Vagina (tissue), 2 donors: ENCODE data around the gene CTU1. TPM values are rescaled to one million over a fixed set of nuclear protein-coding genes. Genes with fewer than 3 reads are reported as not detected.

Source experiments
- DNase-seq, 2 donors: peaks; one replicate each; pipeline ENCODE4 v3.0.0-alpha.2; 2017; ENCODE audit errors: extremely low spot score in 2 of 2
- H3K27ac ChIP-seq: fragments of 200-600 bp; sonication (generic); one replicate; pipeline ENCODE4 v1.5.1; 2019
- H3K27me3 ChIP-seq: fragments of 200-600 bp; sonication (generic); one replicate; pipeline ENCODE4 v1.5.1; 2019
- H3K36me3 ChIP-seq, 2 donors: fragments of 200-600 bp; sonication (generic); one replicate each; pipeline ENCODE4 v1.5.1; 2017 to 2019
- H3K4me1 ChIP-seq: fragments of 200-600 bp; sonication (generic); one replicate; pipeline ENCODE4 v1.5.1; 2019
- H3K4me3 ChIP-seq, 2 donors: fragments of 200-600 bp; sonication (generic); 1 replicate in 1 of 2; 2 replicates in 1 of 2; pipeline ENCODE4 v1.5.1; 2016 to 2019
- H3K9me3 ChIP-seq: fragments of 200-600 bp; sonication (generic); one replicate; pipeline ENCODE4 v1.5.1; 2019
- POLR2A ChIP-seq, 2 donors: fragments of 450-650 bp; IDR thresholded peaks; one replicate each; pipeline ENCODE4 v1.6.1; 2017; ENCODE audit warnings: antibody characterized with exemption in 2 of 2, mild to moderate bottlenecking in 2 of 2, moderate library complexity in 2 of 2
- POLR2AphosphoS5 ChIP-seq, 2 donors: sonication (generic); formaldehyde crosslinking; IDR thresholded peaks; one replicate each; pipeline ENCODE4 v1.9.0; 2017; ENCODE audit warnings: antibody characterized with exemption in 2 of 2, mild to moderate bottlenecking in 2 of 2, low read depth in 1 of 2; ENCODE audit not compliant: insufficient read depth in 1 of 2
- intact Hi-C: fragments of 100-400 bp; cut with DNase I; formaldehyde crosslinking; loops from one replicate; pipeline ENCODE4 v1.15.1; 2023
- total RNA-seq: library from RNA; depleted of rRNA; stranded (reverse); fragments of >200 nt; gene quantifications from one replicate; pipeline ENCODE4 v1.2.3, GENCODE V29; 2016
- TF ChIP-seq, protein P1 (sequence below), 3 experiments: fragments of 450-650 bp in 2 of 3; fragments of 200-600 bp in 1 of 3; sonication (generic) in 1 of 3; IDR thresholded peaks; one replicate each; pipeline ENCODE4 v1.5.1; 2017 to 2019; ENCODE audit warnings: antibody characterized with exemption in 3 of 3, mild to moderate bottlenecking in 2 of 3, moderate library complexity in 2 of 3

CTU1 gene
- total RNA-seq, 1 donor from 2014 or later, result 8.8 TPM

DNA sequence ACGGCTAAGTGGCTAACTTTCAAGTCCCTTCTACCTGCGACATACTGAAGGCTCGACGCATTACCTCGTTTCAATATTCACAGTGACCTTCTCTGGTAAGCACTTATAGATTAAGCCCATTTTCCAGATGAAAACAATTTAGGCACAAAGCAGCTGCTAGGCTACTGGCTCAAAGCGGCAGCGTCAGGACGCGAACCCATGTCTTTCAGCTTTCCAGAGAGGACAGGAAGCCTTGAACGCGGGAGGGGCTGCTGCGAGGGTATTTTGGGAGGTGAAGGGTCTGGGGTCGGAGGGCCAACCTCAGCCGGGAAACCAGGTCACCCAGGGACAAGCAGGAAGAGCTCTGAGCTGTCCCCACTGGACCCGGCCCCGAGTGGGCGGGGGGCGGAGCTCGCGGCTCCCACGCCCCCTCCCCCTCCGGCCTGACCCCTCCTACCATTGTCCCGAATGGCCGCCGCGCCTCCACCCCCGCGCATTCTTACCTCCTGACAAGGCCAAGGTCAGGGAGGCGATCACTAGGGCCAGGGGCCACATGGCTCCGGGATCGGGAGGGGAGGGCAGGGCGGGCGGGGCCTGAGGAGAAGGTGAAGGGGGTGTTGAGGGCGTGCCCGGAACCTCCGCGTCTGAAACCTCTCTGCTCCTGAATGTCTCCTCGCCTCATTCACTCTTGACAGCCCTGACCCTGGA is 43.5 kb downstream of the CTU1 start, which contains the start of gene KLK13:
Gene KLK13 (minus strand): TSS at position 559 of the 687 bp plus-strand sequence. CDS start 25 bp downstream, at position 534.
- Histone ChIP-seq H3K27ac (peak within 1 kb of the TSS; percentile 60), H3K27me3 (no peaks in the 10 kb centered on the region), H3K4me1 (peaks cover 22% of the 10 kb centered on the region), H3K9me3 (no peaks in the 10 kb centered on the region), H3K36me3 (no peaks in the 10 kb centered on the region), H3K4me3 (peak within 1 kb of the TSS; percentile 26 to 34)
- intact Hi-C loops, result no loop called here
- DNase-seq, result no peak
- no peak for TF ChIP-seq POLR2AphosphoS5 (IDR thresholded peaks at IDR 0.05; ENCODE audit: insufficient read depth in 1 of 2, low read depth in 1 of 2)
- TF ChIP-seq POLR2A (IDR thresholded peaks at IDR 0.05), result no peak
- TF ChIP-seq, protein P1, sequence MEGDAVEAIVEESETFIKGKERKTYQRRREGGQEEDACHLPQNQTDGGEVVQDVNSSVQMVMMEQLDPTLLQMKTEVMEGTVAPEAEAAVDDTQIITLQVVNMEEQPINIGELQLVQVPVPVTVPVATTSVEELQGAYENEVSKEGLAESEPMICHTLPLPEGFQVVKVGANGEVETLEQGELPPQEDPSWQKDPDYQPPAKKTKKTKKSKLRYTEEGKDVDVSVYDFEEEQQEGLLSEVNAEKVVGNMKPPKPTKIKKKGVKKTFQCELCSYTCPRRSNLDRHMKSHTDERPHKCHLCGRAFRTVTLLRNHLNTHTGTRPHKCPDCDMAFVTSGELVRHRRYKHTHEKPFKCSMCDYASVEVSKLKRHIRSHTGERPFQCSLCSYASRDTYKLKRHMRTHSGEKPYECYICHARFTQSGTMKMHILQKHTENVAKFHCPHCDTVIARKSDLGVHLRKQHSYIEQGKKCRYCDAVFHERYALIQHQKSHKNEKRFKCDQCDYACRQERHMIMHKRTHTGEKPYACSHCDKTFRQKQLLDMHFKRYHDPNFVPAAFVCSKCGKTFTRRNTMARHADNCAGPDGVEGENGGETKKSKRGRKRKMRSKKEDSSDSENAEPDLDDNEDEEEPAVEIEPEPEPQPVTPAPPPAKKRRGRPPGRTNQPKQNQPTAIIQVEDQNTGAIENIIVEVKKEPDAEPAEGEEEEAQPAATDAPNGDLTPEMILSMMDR (IDR thresholded peaks at IDR 0.05), result no peak

DNA sequence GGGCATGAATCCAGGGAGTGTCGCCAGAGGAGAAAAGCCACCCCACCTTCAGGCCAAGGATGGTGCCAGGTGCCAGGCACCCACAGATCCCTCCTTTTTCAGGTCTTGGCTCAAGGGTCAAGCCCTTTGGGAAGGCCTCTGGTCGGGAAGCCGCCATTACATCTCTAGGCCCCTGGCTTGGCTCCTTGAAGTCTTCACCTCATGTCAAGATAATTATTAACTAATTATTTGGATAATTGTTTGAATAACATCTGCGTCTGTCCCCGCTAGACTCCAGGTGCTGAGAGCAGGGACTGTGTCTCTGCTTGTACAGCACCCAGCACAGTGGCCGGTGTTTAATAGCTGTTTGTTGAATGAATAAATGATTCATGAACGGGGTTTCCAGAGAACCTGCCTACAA is 44.5 kb downstream of the CTU1 start:
- Histone ChIP-seq H3K4me1 (peaks cover 22% of the 10 kb centered on the region), H3K27ac (peak overlapping the region; percentile 60), H3K27me3 (no peaks in the 10 kb centered on the region), H3K4me3 (no peak overlapping the region), H3K36me3 (no peaks in the 10 kb centered on the region), H3K9me3 (no peaks in the 10 kb centered on the region)
- DNase-seq, result no peak
- TF ChIP-seq, protein P1 (IDR thresholded peaks at IDR 0.05), result no peak
- TF ChIP-seq POLR2A (IDR thresholded peaks at IDR 0.05), result no peak
- no peak for TF ChIP-seq POLR2AphosphoS5 (IDR thresholded peaks at IDR 0.05; ENCODE audit: insufficient read depth in 1 of 2, low read depth in 1 of 2)
- intact Hi-C loops, result no loop called here

DNA sequence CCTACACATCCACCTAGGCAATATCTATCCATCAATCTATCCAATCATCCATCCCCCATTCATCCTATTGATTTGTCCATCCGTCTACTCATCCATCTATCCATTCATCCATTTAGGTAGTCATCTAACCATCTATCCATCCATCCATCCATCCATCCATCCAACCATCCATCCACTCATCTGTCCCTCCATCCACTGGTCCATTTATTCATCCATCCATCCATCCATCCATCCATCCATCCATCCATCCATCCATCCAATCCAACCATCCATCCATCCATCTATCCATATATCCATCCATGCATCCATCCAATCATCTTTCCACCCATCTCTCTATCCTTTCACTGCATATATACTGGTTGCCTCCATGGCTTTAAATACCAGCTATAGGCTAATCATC is 47.2 kb downstream of the CTU1 start:
- Histone ChIP-seq H3K4me1 (peaks cover 13% of the 10 kb centered on the region), H3K27ac (no peak overlapping the region), H3K9me3 (no peaks in the 10 kb centered on the region), H3K27me3 (no peaks in the 10 kb centered on the region), H3K36me3 (no peaks in the 10 kb centered on the region), H3K4me3 (no peak overlapping the region)
- intact Hi-C loops, result no loop called here
- TF ChIP-seq POLR2A (IDR thresholded peaks at IDR 0.05), result no peak
- DNase-seq, result no peak

DNA sequence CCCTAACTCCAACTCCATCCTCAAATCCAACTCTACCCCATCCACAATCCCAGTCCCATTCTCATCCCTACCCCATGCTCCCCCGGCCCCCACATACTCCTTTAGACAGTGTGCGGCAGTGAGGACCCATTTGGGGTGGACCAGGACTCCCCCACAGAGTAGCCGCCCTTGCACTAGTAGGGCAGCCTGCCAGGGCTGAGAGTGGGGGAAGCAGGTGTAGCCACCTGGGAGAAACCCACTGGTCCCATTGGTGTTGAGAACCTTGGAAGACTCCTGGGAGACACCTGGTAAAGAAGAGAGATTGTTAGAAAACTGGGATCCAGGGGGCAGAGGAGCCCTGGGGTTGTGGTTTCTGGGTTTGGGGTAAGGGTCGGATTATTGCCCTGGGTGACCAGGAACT is 47.9 kb downstream of the CTU1 start:
- DNase-seq, result no peak
- TF ChIP-seq POLR2A (IDR thresholded peaks at IDR 0.05) (no peak), POLR2AphosphoS5 (IDR thresholded peaks at IDR 0.05; ENCODE audit: insufficient read depth in 1 of 2, low read depth in 1 of 2) (no peak)
- TF ChIP-seq, protein P1 (IDR thresholded peaks at IDR 0.05), result no peak
- intact Hi-C loops, result no loop called here
- H3K27me3 ChIP-seq, result no peaks in the 10 kb centered on the region
- no peak overlapping the region for H3K27ac ChIP-seq
- H3K9me3 ChIP-seq, result no peaks in the 10 kb centered on the region
- no peaks in the 10 kb centered on the region for H3K36me3 ChIP-seq
- H3K4me3 ChIP-seq, result no peak overlapping the region
- H3K4me1 ChIP-seq, result peaks cover 8% of the 10 kb centered on the region

DNA sequence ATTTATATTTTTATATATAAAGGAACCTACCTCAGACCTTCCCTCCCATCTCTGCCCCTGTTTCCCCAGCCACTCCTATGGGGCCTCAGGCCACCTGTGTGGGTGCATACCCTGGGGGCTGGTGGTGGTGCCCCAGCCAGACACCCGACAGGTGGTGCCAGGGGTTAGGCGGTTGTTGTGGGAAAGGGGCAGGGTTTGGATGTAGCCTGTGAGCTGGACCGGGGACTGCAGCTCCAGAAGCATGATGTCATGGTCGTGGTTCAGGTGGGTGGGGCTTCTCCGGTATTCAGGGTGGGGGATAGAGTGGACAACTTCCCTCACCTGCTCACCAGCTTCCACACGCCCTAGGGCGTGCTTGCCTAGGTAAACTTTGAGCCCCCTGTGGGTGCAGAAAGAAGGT is 48.5 kb downstream of the CTU1 start:
- Histone ChIP-seq H3K4me3 (no peak overlapping the region), H3K27ac (no peak overlapping the region), H3K27me3 (no peaks in the 10 kb centered on the region), H3K36me3 (no peaks in the 10 kb centered on the region), H3K9me3 (no peaks in the 10 kb centered on the region), H3K4me1 (peaks cover 3% of the 10 kb centered on the region)
- TF ChIP-seq, protein P1 (IDR thresholded peaks at IDR 0.05), result no peak
- TF ChIP-seq POLR2AphosphoS5 (IDR thresholded peaks at IDR 0.05; ENCODE audit: insufficient read depth in 1 of 2, low read depth in 1 of 2) (no peak), POLR2A (IDR thresholded peaks at IDR 0.05) (no peak)
- intact Hi-C loops, result no loop called here
- no peak for DNase-seq
